Mesendoderm (in vitro differentiated cells): ENCODE measurements around the gene MAGI2.
A peak's percentile ranks its signal among the peaks of the same experiment; 100 is the strongest.

Experiments used
- DNase-seq: peaks from one replicate; pipeline ENCODE4 v3.0.0; 2013
- H2AK5ac ChIP-seq: 2 replicates; pipeline ENCODE4 v1.6.1; 2013; ENCODE audit warnings: low read length, inconsistent platforms
- H2BK120ac ChIP-seq: 2 replicates; pipeline ENCODE4 v1.6.1; 2013; ENCODE audit warnings: low read depth, mild to moderate bottlenecking, low read length, moderate library complexity, mixed read lengths
- H2BK15ac ChIP-seq: replicated peaks from 2 replicates; pipeline ENCODE4 v1.6.1; 2013; ENCODE audit warnings: low read depth, mild to moderate bottlenecking, moderate library complexity
- H2BK5ac ChIP-seq: 2 replicates; pipeline ENCODE4 v1.6.1; 2013; ENCODE audit warnings: low read length, inconsistent platforms
- H3K18ac ChIP-seq: 2 replicates; pipeline ENCODE4 v1.6.1; 2013; ENCODE audit warnings: mild to moderate bottlenecking, low read length, mixed read lengths
- H3K23ac ChIP-seq: one replicate; pipeline ENCODE4 v1.6.1; 2013; ENCODE audit warnings: low read length
- H3K27ac ChIP-seq: 2 replicates; pipeline ENCODE4 v1.5.1; 2013; ENCODE audit warnings: low read depth, mild to moderate bottlenecking, inconsistent platforms, low read length, moderate library complexity
- H3K27me3 ChIP-seq: 2 replicates; pipeline ENCODE4 v1.6.1; 2013; ENCODE audit warnings: low read length, control low read depth, mild to moderate bottlenecking, inconsistent platforms; ENCODE audit not compliant: insufficient read depth, poor library complexity
- H3K36me3 ChIP-seq: 2 replicates; pipeline ENCODE4 v1.6.1; 2013; ENCODE audit warnings: low read length, inconsistent platforms; ENCODE audit not compliant: control insufficient read depth, insufficient read depth
- H3K4ac ChIP-seq: one replicate; pipeline ENCODE4 v1.6.1; 2013; ENCODE audit warnings: low read depth, mild to moderate bottlenecking, low read length, moderate library complexity
- H3K4me1 ChIP-seq: 2 replicates; pipeline ENCODE4 v1.6.1; 2013; ENCODE audit warnings: low read depth, low read length, inconsistent platforms; ENCODE audit not compliant: control insufficient read depth
- H3K4me2 ChIP-seq: 2 replicates; pipeline ENCODE4 v1.6.1; 2013; ENCODE audit warnings: low read length
- H3K4me3 ChIP-seq: 2 replicates; pipeline ENCODE4 v1.5.1; 2013; ENCODE audit warnings: mild to moderate bottlenecking, low read length
- H3K56ac ChIP-seq: one replicate; pipeline ENCODE4 v1.6.1; 2013; ENCODE audit warnings: low read length
- H3K79me1 ChIP-seq: 2 replicates; pipeline ENCODE4 v1.6.1; 2013; ENCODE audit warnings: low read length, inconsistent platforms
- H3K79me2 ChIP-seq: 2 replicates; pipeline ENCODE4 v1.6.1; 2013; ENCODE audit warnings: mild to moderate bottlenecking, low read length; ENCODE audit not compliant: control insufficient read depth, insufficient read depth
- H3K9ac ChIP-seq: 2 replicates; pipeline ENCODE4 v1.6.1; 2013; ENCODE audit warnings: low read length, inconsistent platforms
- H4K5ac ChIP-seq: one replicate; pipeline ENCODE4 v1.6.1; 2013; ENCODE audit warnings: low read length
- H4K8ac ChIP-seq: one replicate; pipeline ENCODE4 v1.6.1; 2013; ENCODE audit warnings: low read depth, mild to moderate bottlenecking, control low read depth, low read length, moderate library complexity
- WGBS: extraction: QIAGEN DNeasy Blood & Tissue Kit; methylation state at CpG from one replicate; pipeline ENCODE4 v1.1.7; 2013; ENCODE audit warnings: low lambda C conversion rate, missing lambda C conversion rate; ENCODE audit not compliant: insufficient coverage; ENCODE audit errors: extremely low coverage; 5-methylcytosine and 5-hydroxymethylcytosine counted together

Gene MAGI2

GRCh38 chr7:78234634-78235033 lies 1218.8 kb downstream of the MAGI2 start:
- Histone ChIP-seq H3K4me2 (no peak overlapping the region), H4K5ac (no peak overlapping the region), H3K79me1 (no peaks in the 10 kb centered on the region), H3K23ac (no peak overlapping the region), H3K56ac (no peak overlapping the region), H3K4me1 (no peaks in the 10 kb centered on the region), H2BK120ac (no peak overlapping the region), H2BK5ac (no peak overlapping the region), H3K79me2 (no peaks in the 10 kb centered on the region), H4K8ac (no peak overlapping the region), H3K27ac (no peak overlapping the region), H3K27me3 (peaks cover 2% of the 10 kb centered on the region), H2AK5ac (no peak overlapping the region), H3K4me3 (no peak overlapping the region), H3K4ac (no peak overlapping the region), H2BK15ac (no peak overlapping the region), H3K36me3 (no peaks in the 10 kb centered on the region), H3K18ac (no peak overlapping the region), H3K9ac (no peak overlapping the region)
- no CpG with 5 or more reads among the region's 3 CpGs for WGBS
- no peak for DNase-seq

GRCh38 chr7:78232806-78233205 lies 1220.7 kb downstream of the MAGI2 start:
- Histone ChIP-seq H3K4me2 (no peak overlapping the region), H3K4me1 (no peaks in the 10 kb centered on the region), H3K23ac (no peak overlapping the region), H2AK5ac (no peak overlapping the region), H2BK5ac (no peak overlapping the region), H3K79me2 (no peaks in the 10 kb centered on the region), H4K8ac (no peak overlapping the region), H3K4ac (no peak overlapping the region), H2BK120ac (no peak overlapping the region), H3K9ac (no peak overlapping the region), H3K56ac (no peak overlapping the region), H3K36me3 (no peaks in the 10 kb centered on the region), H4K5ac (no peak overlapping the region), H3K27ac (no peak overlapping the region), H3K4me3 (no peak overlapping the region), H2BK15ac (no peak overlapping the region), H3K79me1 (no peaks in the 10 kb centered on the region), H3K27me3 (peaks cover 2% of the 10 kb centered on the region), H3K18ac (no peak overlapping the region)
- no peak for DNase-seq
- 100% methylated on average over 1 of the region's 1 CpG for WGBS

DNA sequence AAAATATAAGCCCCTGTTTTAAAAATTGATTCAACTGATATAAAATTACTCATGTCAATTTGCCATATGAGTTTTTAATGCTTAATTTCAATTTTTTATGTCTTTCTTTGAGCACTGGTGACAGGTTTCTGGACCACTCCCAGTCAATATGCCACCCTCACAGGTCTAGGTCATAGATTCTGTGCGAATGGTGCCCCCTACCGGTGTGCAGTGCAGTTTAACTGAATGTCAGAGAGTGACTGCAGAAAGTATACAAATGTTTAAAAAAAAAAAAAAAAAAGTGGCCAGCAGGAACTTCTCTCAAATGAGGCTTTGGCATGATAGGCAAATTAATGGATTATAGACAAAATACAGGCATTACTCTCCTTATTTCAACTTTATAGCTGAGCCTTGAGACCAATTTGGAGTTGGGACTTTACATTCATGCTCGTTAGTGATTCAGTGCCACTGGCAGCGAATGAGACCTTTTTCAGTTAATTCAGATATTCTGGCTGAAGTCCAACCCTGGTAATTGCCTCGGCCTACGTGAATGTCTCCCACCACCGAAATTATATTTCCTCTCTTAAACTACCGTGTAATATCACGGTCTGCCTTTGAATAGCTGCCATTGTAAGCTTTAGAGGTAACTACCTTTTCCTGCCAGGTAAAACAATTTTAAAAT lies 1227.3 kb downstream of the MAGI2 start:
- no peak overlapping the region for H3K18ac ChIP-seq
- no peaks in the 10 kb centered on the region for H3K36me3 ChIP-seq
- H4K5ac ChIP-seq: no peak overlapping the region
- H2AK5ac ChIP-seq: no peak overlapping the region
- no peak overlapping the region for H3K9ac ChIP-seq
- H3K56ac ChIP-seq: no peak overlapping the region
- no peak overlapping the region for H2BK15ac ChIP-seq
- H3K27ac ChIP-seq: no peak overlapping the region
- H3K79me1 ChIP-seq: no peaks in the 10 kb centered on the region
- H3K23ac ChIP-seq: no peak overlapping the region
- H3K79me2 ChIP-seq: no peaks in the 10 kb centered on the region
- H2BK5ac ChIP-seq: no peak overlapping the region
- H3K4ac ChIP-seq: no peak overlapping the region
- H2BK120ac ChIP-seq: no peak overlapping the region
- H3K4me2 ChIP-seq: no peak overlapping the region
- no peak overlapping the region for H3K4me3 ChIP-seq
- peak; percentile 70 for DNase-seq
- no peaks in the 10 kb centered on the region for H3K27me3 ChIP-seq
- no CpG with 5 or more reads among the region's 9 CpGs for WGBS
- H4K8ac ChIP-seq: no peak overlapping the region
- no peaks in the 10 kb centered on the region for H3K4me1 ChIP-seq

- no peaks in the 10 kb centered on the region for H3K36me3 ChIP-seq
Observed at GRCh38 chr7:78225534-78225933, 1227.9 kb downstream of the MAGI2 start.

DNA sequence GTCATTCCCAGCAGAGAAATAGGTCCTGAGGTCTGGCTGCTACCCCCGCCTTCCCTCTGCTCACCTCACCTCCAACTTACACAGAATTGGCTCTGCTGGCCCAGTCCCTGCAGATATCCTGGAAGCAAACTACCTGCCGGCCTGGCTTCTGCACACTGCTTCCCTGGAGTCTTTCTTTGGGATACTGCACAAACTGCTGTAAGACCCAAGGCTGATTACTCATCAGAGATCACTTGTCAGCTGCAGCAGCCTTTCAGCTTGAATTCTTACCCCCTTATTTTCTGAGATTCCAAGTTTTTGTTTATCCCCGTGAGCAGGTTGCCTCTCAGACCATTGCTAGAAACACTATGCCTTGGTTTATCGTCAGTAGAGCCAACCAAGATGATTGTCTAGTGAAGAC lies 1228.5 kb downstream of the MAGI2 start:
- no peak overlapping the region for H3K4ac ChIP-seq
- no peak overlapping the region for H3K9ac ChIP-seq
- H2BK120ac ChIP-seq: no peak overlapping the region
- no peaks in the 10 kb centered on the region for H3K36me3 ChIP-seq
- no peak overlapping the region for H3K23ac ChIP-seq
- H2AK5ac ChIP-seq: no peak overlapping the region
- no peak overlapping the region for H3K27ac ChIP-seq
- no peak overlapping the region for H3K18ac ChIP-seq
- WGBS: no CpG with 5 or more reads among the region's 4 CpGs
- no peak overlapping the region for H3K4me3 ChIP-seq
- H3K56ac ChIP-seq: no peak overlapping the region
- H3K4me2 ChIP-seq: no peak overlapping the region
- no peaks in the 10 kb centered on the region for H3K79me2 ChIP-seq
- DNase-seq: no peak
- no peaks in the 10 kb centered on the region for H3K79me1 ChIP-seq
- no peaks in the 10 kb centered on the region for H3K4me1 ChIP-seq
- no peak overlapping the region for H4K5ac ChIP-seq
- H2BK15ac ChIP-seq: no peak overlapping the region
- H3K27me3 ChIP-seq: no peaks in the 10 kb centered on the region
- no peak overlapping the region for H4K8ac ChIP-seq
- no peak overlapping the region for H2BK5ac ChIP-seq

More at GRCh38 chr7:78225534-78225933, 1227.9 kb downstream of the MAGI2 start:
- Histone ChIP-seq H2BK5ac (no peak overlapping the region), H2AK5ac (no peak overlapping the region), H2BK120ac (no peak overlapping the region), H4K8ac (no peak overlapping the region), H3K56ac (no peak overlapping the region), H3K4me2 (no peak overlapping the region), H3K9ac (no peak overlapping the region), H3K4me1 (no peaks in the 10 kb centered on the region), H3K18ac (no peak overlapping the region), H3K4me3 (no peak overlapping the region), H3K79me1 (no peaks in the 10 kb centered on the region), H3K23ac (no peak overlapping the region), H2BK15ac (no peak overlapping the region), H4K5ac (no peak overlapping the region), H3K27me3 (no peaks in the 10 kb centered on the region), H3K4ac (no peak overlapping the region), H3K79me2 (no peaks in the 10 kb centered on the region), H3K27ac (no peak overlapping the region)
- DNase-seq: no peak
- WGBS: no CpG with 5 or more reads among the region's 4 CpGs

GRCh38 chr7:78223598-78223997 lies 1229.9 kb downstream of the MAGI2 start:
- Histone ChIP-seq H2AK5ac (no peak overlapping the region), H2BK120ac (no peak overlapping the region), H4K8ac (no peak overlapping the region), H3K56ac (no peak overlapping the region), H3K79me2 (no peaks in the 10 kb centered on the region), H3K9ac (no peak overlapping the region), H3K4me1 (no peaks in the 10 kb centered on the region), H3K18ac (no peak overlapping the region), H3K27me3 (no peaks in the 10 kb centered on the region), H3K36me3 (no peaks in the 10 kb centered on the region), H4K5ac (no peak overlapping the region), H3K79me1 (no peaks in the 10 kb centered on the region), H3K27ac (no peak overlapping the region), H3K4ac (no peak overlapping the region), H3K4me2 (no peak overlapping the region), H2BK15ac (no peak overlapping the region), H3K23ac (no peak overlapping the region), H2BK5ac (no peak overlapping the region), H3K4me3 (no peak overlapping the region)
- no peak for DNase-seq
- WGBS: no CpG with 5 or more reads among the region's 1 CpG
